Heart right ventricle (tissue), 16 donors: ENCODE measurements around the gene FHOD3. TPM values are rescaled to one million over a fixed set of nuclear protein-coding genes. Genes with fewer than 3 reads are reported as not detected.

ENCODE experiments used
- ATAC-seq, 8 donors: fragments of 200-7000 bp; cut with Tn5 transposase; one replicate each; pipeline ENCODE4 v1.9.1; 2020; ENCODE audit warnings: mild to moderate bottlenecking in 8 of 8, moderate library complexity in 8 of 8, moderate number of reproducible peaks in 1 of 8
- DNase-seq, 2 donors: peaks; one replicate each; pipeline ENCODE4 v3.0.0-alpha.2; 2020
- H3K27ac ChIP-seq, 10 donors: fragments of 200-600 bp; sonication (generic) in 2 of 10; one replicate each; pipeline versions ENCODE4 v1.5.0 to v1.8.0; 2020 to 2022; ENCODE audit warnings: mild to moderate bottlenecking in 3 of 10
- H3K27me3 ChIP-seq, 7 donors: fragments of 200-600 bp; one replicate each; pipeline ENCODE4 v1.8.0; 2021 to 2022; ENCODE audit warnings: mild to moderate bottlenecking in 2 of 7
- H3K36me3 ChIP-seq, 9 donors: fragments of 200-600 bp; sonication (generic) in 1 of 9; one replicate each; pipeline versions ENCODE4 v1.5.0 to v1.8.0; 2020 to 2022; ENCODE audit warnings: mild to moderate bottlenecking in 2 of 9
- H3K4me1 ChIP-seq, 9 donors: fragments of 200-600 bp; sonication (generic) in 1 of 9; one replicate each; pipeline versions ENCODE4 v1.5.0 to v1.8.0; 2020 to 2022; ENCODE audit warnings: mild to moderate bottlenecking in 4 of 9
- H3K4me3 ChIP-seq, 10 donors: fragments of 200-600 bp; sonication (generic) in 2 of 10; one replicate each; pipeline versions ENCODE4 v1.5.0 to v1.8.0; 2020 to 2022; ENCODE audit warnings: mild to moderate bottlenecking in 7 of 10, moderate library complexity in 2 of 10
- H3K9me3 ChIP-seq, 11 donors: fragments of 200-600 bp in 10 of 11; sonication (generic) in 2 of 11; one replicate each; pipeline versions ENCODE4 v1.5.0 to v1.8.0; 2013 to 2022; ENCODE audit warnings: mild to moderate bottlenecking in 2 of 11, control low read depth in 1 of 11, moderate library complexity in 1 of 11
- WGBS, 2 donors: extraction: QIAGEN DNeasy Blood & Tissue Kit; methylation state at CpG; one replicate each; pipeline ENCODE4 v1.1.7; 2013; ENCODE audit warnings: inconsistent platforms in 1 of 2; 5-methylcytosine and 5-hydroxymethylcytosine counted together
- intact Hi-C, 10 donors: fragments of 100-400 bp; cut with DNase I; formaldehyde crosslinking; loops; one replicate each; pipeline versions ENCODE4 v1.11.1 to v1.14.2; 2022
- polyA plus RNA-seq, 2 donors: library from polyadenylated mRNA; stranded (reverse); fragments of 200-250 nt; gene quantifications; one replicate each; pipeline ENCODE4 v1.2.3, GENCODE V29; 2013
- total RNA-seq, 10 donors: library from RNA; stranded (reverse); fragmentation: NEBNext Ultra II Directional in 3 of 10; extraction: Animal tissue kit (Norgen Biotek cat#: 25700) in 3 of 10; gene quantifications; one replicate each; pipeline versions ENCODE4 v1.2.1 to v1.2.4, GENCODE V29; 2021 to 2023
- TF ChIP-seq, protein P1 (sequence below), 9 donors: fragments of 200-600 bp; sonication (generic) in 2 of 9; IDR thresholded peaks; one replicate each; pipeline versions ENCODE4 v1.5.0 to v1.8.0; 2021 to 2022; ENCODE audit warnings: antibody characterized with exemption in 9 of 9, mild to moderate bottlenecking in 5 of 9, moderate library complexity in 1 of 9
- donor health status: Arrhythmogenic right ventricular cardiomyopathy.
- donor health status: ischemic (EF 13 %, LVEDD 7.1; RV severe dilation, severe dysfunction).
- donor health status: healthy with polysubstance abuse.
- donor health status: DM: no; HTN: yes; CAD: no.
- donor health status: DM: no; HTN: no; CAD: no.
- donor health status: ischemic (EF 25% LVEDD 6.9; RV normal size, moderate dysfunction).
- donor health status: ischemic (EF 25% LVEDD 5.7; RV mildly dilated, moderate dysfunction).
- donor health status: healthy.
- donor health status: DM: yes; HTN: yes; CAD: no.
- donor health status: Ischemic cardiomyopathy.
- donor health status: ischemic (EF 35%, LVEDD 5.7; RV mildly dilated, moderate dysfunction).
- donor health status: nonischemic (EF 11% LVEDD 7.7; RV severe dilation, severe dysfunction).
- donor health status: DM: yes; HTN: yes; CAD: no.
- donor health status: PGD.
- donor health status: ischemic (EF 29% LVEDD 5.4; RV normal size, mild dysfunction).
- donor health status: nonischemic (EF 23%, LVEDD 6.1; RV moderate dilation, normal function).

Gene FHOD3
- total and polyA plus RNA-seq, 12 donors, result 81.8 to 484 (median 356) TPM

DNA sequence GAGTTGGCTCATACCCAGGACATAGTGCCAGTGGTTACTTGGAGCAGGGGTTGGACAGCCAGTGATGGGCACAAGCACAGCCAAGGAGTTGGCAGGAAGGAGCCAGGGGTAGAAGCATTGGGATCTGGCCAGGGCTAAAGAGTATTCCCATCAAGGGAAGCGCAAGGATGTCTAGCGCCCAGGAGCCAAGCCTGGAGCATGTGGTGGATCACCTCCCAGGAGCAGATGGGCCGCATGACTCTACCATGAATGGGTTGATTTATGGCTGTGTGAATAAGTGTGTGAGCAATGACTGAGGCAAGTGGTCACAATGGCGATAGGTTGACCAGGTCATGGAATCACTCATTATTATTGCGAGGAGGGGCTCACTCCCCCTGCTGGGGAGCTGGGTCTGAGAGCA, 111.1 kb downstream of the FHOD3 start:
- H3K27me3 ChIP-seq, result no peaks in the 10 kb centered on the region
- no peaks in the 10 kb centered on the region for H3K36me3 ChIP-seq
- peaks cover 0 to 66% (median 26%) of the 10 kb centered on the region in 9 donors for H3K4me1 ChIP-seq
- intact Hi-C loops, result loop anchor here in 1 of 10 donors (10.0 kb wide), 1 partner anchor 74 kb away; no protein-coding TSS in a partner anchor
- H3K4me3 ChIP-seq, result no peak overlapping the region
- TF ChIP-seq, protein P1, sequence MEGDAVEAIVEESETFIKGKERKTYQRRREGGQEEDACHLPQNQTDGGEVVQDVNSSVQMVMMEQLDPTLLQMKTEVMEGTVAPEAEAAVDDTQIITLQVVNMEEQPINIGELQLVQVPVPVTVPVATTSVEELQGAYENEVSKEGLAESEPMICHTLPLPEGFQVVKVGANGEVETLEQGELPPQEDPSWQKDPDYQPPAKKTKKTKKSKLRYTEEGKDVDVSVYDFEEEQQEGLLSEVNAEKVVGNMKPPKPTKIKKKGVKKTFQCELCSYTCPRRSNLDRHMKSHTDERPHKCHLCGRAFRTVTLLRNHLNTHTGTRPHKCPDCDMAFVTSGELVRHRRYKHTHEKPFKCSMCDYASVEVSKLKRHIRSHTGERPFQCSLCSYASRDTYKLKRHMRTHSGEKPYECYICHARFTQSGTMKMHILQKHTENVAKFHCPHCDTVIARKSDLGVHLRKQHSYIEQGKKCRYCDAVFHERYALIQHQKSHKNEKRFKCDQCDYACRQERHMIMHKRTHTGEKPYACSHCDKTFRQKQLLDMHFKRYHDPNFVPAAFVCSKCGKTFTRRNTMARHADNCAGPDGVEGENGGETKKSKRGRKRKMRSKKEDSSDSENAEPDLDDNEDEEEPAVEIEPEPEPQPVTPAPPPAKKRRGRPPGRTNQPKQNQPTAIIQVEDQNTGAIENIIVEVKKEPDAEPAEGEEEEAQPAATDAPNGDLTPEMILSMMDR (IDR thresholded peaks at IDR 0.05), result no peak
- H3K27ac ChIP-seq, result peak overlapping the region in 3 of 10 donors; percentile 30 to 69 (median 46)
- 92 to 93% methylated on average over 5 of the region's 5 CpGs for WGBS, 2 donors
- ATAC-seq, result peak in 2 of 8 donors; percentile 22 to 23
- no peak for DNase-seq
- no peaks in the 10 kb centered on the region for H3K9me3 ChIP-seq

DNA sequence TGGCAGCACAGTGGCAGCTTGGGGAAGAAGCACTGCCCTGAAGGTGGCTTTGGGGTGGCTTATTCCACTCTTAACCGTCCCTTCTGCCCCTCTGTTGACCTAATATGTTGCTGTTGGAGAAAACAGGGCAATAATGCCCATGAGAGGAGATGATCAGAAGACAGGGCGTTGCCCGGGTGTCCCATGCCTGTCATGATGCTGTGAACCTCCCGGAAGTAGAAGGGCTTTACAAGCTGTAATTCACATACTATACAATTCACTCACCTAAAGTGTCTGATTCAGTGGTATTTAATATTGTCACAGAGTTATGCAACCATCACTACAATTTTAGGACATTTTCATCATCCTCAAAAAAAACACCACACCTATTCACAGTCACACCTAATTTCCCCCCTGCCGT, 112.3 kb downstream of the FHOD3 start:
- no peaks in the 10 kb centered on the region for H3K9me3 ChIP-seq
- TF ChIP-seq, protein P1 (IDR thresholded peaks at IDR 0.05), result no peak
- intact Hi-C loops, result loop anchor here in 2 of 10 donors (10.0 kb wide), 2 partner anchors 55 to 75 kb away; no protein-coding TSS in a partner anchor
- H3K4me1 ChIP-seq, result peaks cover 0 to 55% (median 19%) of the 10 kb centered on the region in 9 donors
- DNase-seq (no peak), ATAC-seq (no peak)
- H3K27ac ChIP-seq, result peak overlapping the region in 4 of 10 donors; percentile 10 to 69 (median 31)
- H3K4me3 ChIP-seq, result no peak overlapping the region
- no peaks in the 10 kb centered on the region for H3K36me3 ChIP-seq
- no peaks in the 10 kb centered on the region for H3K27me3 ChIP-seq
- 81 to 84% methylated on average over 5 of the region's 5 CpGs for WGBS, 2 donors

DNA sequence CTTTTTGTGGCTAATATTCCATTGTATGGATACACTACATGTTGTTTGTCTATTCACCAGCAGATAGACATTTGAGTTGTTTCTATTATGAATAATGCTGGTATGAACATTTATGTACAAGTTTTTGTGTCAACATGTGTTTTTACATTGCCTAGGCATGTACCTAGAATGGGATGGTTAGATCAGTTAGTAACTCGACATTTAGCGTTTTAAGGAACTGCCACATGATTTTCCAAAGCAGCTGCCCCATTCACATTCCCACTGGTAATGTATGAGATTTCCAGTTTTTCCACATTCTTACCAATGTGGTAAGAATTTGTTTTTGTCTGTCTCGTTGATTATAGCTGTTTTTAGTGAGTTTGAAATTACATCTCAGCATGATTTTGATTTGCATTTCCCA, 112.8 kb downstream of the FHOD3 start:
- H3K4me3 ChIP-seq, result no peak overlapping the region
- intact Hi-C loops, result loop anchor here in 1 of 10 donors (10.0 kb wide), 1 partner anchor 56 kb away; no protein-coding TSS in a partner anchor
- H3K4me1 ChIP-seq, result peaks cover 0 to 54% (median 22%) of the 10 kb centered on the region in 9 donors
- no peaks in the 10 kb centered on the region for H3K27me3 ChIP-seq
- whole genome bisulfite sequencing, 2 donors, result 85 to 88% methylated on average over 3 of the region's 3 CpGs
- H3K27ac ChIP-seq, result no peak overlapping the region
- H3K36me3 ChIP-seq, result no peaks in the 10 kb centered on the region
- ATAC-seq, result no peak
- H3K9me3 ChIP-seq, result no peaks in the 10 kb centered on the region
- TF ChIP-seq, protein P1 (IDR thresholded peaks at IDR 0.05), result no peak
- DNase-seq, result no peak

GRCh38 chr18:36411745-36412168, 114.2 kb downstream of the FHOD3 start:
- intact Hi-C loops, result loop anchor here in 1 of 10 donors (10.0 kb wide), 1 partner anchor 57 kb away; no protein-coding TSS in a partner anchor
- no peaks in the 10 kb centered on the region for H3K36me3 ChIP-seq
- H3K9me3 ChIP-seq, result no peaks in the 10 kb centered on the region
- no peak overlapping the region for H3K4me3 ChIP-seq
- WGBS, 2 donors, result 48 to 53% methylated on average over 3 of the region's 3 CpGs
- H3K4me1 ChIP-seq, result peaks cover 0 to 53% (median 24%) of the 10 kb centered on the region in 9 donors
- no peaks in the 10 kb centered on the region for H3K27me3 ChIP-seq
- ATAC-seq, result peak in 6 of 8 donors; percentile 17 to 55 (median 34)
- peak overlapping the region in 4 of 10 donors; percentile 25 to 48 (median 30) for H3K27ac ChIP-seq
- TF ChIP-seq, protein P1 (IDR thresholded peaks at IDR 0.05), result peak in 6 of 9 donors; percentile 8 to 24 (median 18)
- DNase-seq, result no peak
